Prostate gland (tissue), 2 donors: ENCODE data around the gene HDLBP. TPM values are rescaled to one million over a fixed set of nuclear protein-coding genes. Genes with fewer than 3 reads are reported as not detected.
A peak's percentile ranks its signal among the peaks of the same experiment; 100 is the strongest.

Source experiments
- DNase-seq: peaks from one replicate; pipeline ENCODE4 v3.0.0-alpha.2; 2019; ENCODE audit warnings: low spot score
- H3K27ac ChIP-seq, 2 donors: fragments of 200-600 bp; sonication (generic); 2 replicates each; pipeline ENCODE4 v1.5.1; 2017 to 2019
- H3K27me3 ChIP-seq: fragments of 200-600 bp; sonication (generic); replicated peaks from 2 replicates; pipeline ENCODE4 v1.5.1; 2019; ENCODE audit not compliant: insufficient read depth
- H3K36me3 ChIP-seq, 2 donors: fragments of 200-600 bp; sonication (generic); 1 replicate in 1 of 2; 2 replicates in 1 of 2; pipeline versions ENCODE4 v1.5.1 to v1.8.1; 2017 to 2019
- H3K4me1 ChIP-seq: fragments of 200-600 bp; sonication (generic); replicated peaks from 2 replicates; pipeline ENCODE4 v1.5.1; 2019
- H3K4me3 ChIP-seq, 2 donors: fragments of 200-600 bp; sonication (generic); 2 replicates each; pipeline ENCODE4 v1.5.1; 2017 to 2019
- H3K9me3 ChIP-seq: fragments of 200-600 bp; sonication (generic); 2 replicates; pipeline ENCODE4 v1.5.1; 2017
- CTCF ChIP-seq, 4 experiments: fragments of 200-600 bp in 2 of 4; fragments of 450-650 bp in 2 of 4; sonication (generic) in 2 of 4; IDR thresholded peaks; 1 replicate in 3 of 4; 2 replicates in 1 of 4; pipeline ENCODE4 v1.5.1; 2016 to 2019; ENCODE audit warnings: antibody characterized with exemption in 4 of 4, mild to moderate bottlenecking in 2 of 4, moderate library complexity in 2 of 4
- POLR2A ChIP-seq: fragments of 450-650 bp; IDR thresholded peaks from one replicate; pipeline ENCODE4 v1.6.1; 2016; ENCODE audit warnings: antibody characterized with exemption, mild to moderate bottlenecking
- POLR2AphosphoS5 ChIP-seq: sonication (generic); formaldehyde crosslinking; IDR thresholded peaks from one replicate; pipeline ENCODE4 v1.6.1; 2017; ENCODE audit warnings: antibody characterized with exemption
- WGBS: methylation state at CpG from one replicate; pipeline ENCODE4 v1.1.5; 2018; 5-methylcytosine and 5-hydroxymethylcytosine counted together
- intact Hi-C: fragments of 100-400 bp; cut with DNase I; formaldehyde crosslinking; loops from one replicate; pipeline ENCODE4 v1.14.2; 2022
- total RNA-seq, 2 donors: library from RNA; depleted of rRNA; stranded (reverse); fragments of >200 nt; gene quantifications; one replicate each; pipeline ENCODE4 v1.1.0, GENCODE V29; 2016

HDLBP gene
- total RNA-seq, 2 donors from 2014 or later: 529 to 612 TPM

- H3K27me3 ChIP-seq: no peaks in the 10 kb centered on the region
- H3K36me3 ChIP-seq: peaks cover 7 to 26% of the 10 kb centered on the region in 2 donors
- WGBS: 31% methylated on average over 8 of the region's 8 CpGs
Observed at GRCh38 chr2:241339839-241340630, 24.6 kb upstream of the HDLBP start.

GRCh38 chr2:241334813-241335212, 19.3 kb upstream of the HDLBP start:
- intact Hi-C loops: no loop called here
- Histone ChIP-seq H3K4me3 (no peak overlapping the region), H3K4me1 (no peaks in the 10 kb centered on the region), H3K27ac (no peak overlapping the region), H3K36me3 (peaks cover 0 to 14% of the 10 kb centered on the region in 2 donors), H3K27me3 (no peaks in the 10 kb centered on the region), H3K9me3 (no peaks in the 10 kb centered on the region)
- no peak for DNase-seq
- TF ChIP-seq POLR2AphosphoS5 (no peak), POLR2A (no peak), CTCF (IDR thresholded peaks at IDR 0.05) (no peak)
- 68% methylated on average over 2 of the region's 2 CpGs for WGBS

More at GRCh38 chr2:241339839-241340630, 24.6 kb upstream of the HDLBP start:
- H3K27ac ChIP-seq: peak overlapping the region; percentile 12 to 19
- H3K9me3 ChIP-seq: no peaks in the 10 kb centered on the region
- H3K4me1 ChIP-seq: no peaks in the 10 kb centered on the region
- intact Hi-C loops: no loop called here
- no peak for DNase-seq
- no peak overlapping the region for H3K4me3 ChIP-seq
- no peak for TF ChIP-seq POLR2A
- no peak for TF ChIP-seq POLR2AphosphoS5
- TF ChIP-seq CTCF (IDR thresholded peaks at IDR 0.05): no peak

GRCh38 chr2:241330616-241330981, 15.1 kb upstream of the HDLBP start:
- Histone ChIP-seq H3K4me1 (no peaks in the 10 kb centered on the region), H3K36me3 (no peaks in the 10 kb centered on the region), H3K27ac (no peak overlapping the region), H3K9me3 (no peaks in the 10 kb centered on the region), H3K27me3 (no peaks in the 10 kb centered on the region), H3K4me3 (no peak overlapping the region)
- TF ChIP-seq POLR2A (no peak), CTCF (IDR thresholded peaks at IDR 0.05) (no peak), POLR2AphosphoS5 (no peak)
- DNase-seq: no peak
- 89% methylated on average over 4 of the region's 4 CpGs for WGBS
- intact Hi-C loops: no loop called here

- no peaks in the 10 kb centered on the region for H3K4me1 ChIP-seq
- 56% methylated on average over 11 of the region's 11 CpGs for WGBS
- TF ChIP-seq CTCF (IDR thresholded peaks at IDR 0.05): no peak
- TF ChIP-seq POLR2AphosphoS5: peak; percentile 66
- no peak for TF ChIP-seq POLR2A
- peak overlapping the region; percentile 59 to 66 for H3K27ac ChIP-seq
- H3K36me3 ChIP-seq: no peaks in the 10 kb centered on the region
- no peaks in the 10 kb centered on the region for H3K27me3 ChIP-seq
- no peak overlapping the region for H3K4me3 ChIP-seq
- DNase-seq: peak; percentile 28
- no peaks in the 10 kb centered on the region for H3K9me3 ChIP-seq
- intact Hi-C loops: no loop called here
Observed at GRCh38 chr2:241329669-241330615, 14.5 kb upstream of the HDLBP start.
